HT1080 (cell line): ENCODE results near the gene FGF12. TPM values are rescaled to one million over a fixed set of nuclear protein-coding genes. Genes with fewer than 3 reads are reported as not detected.

Source experiments
- DNase-seq: peaks from one replicate; pipeline ENCODE4 v3.0.0-alpha.2; 2015; ENCODE audit warnings: low read depth
- total RNA-seq: library from RNA; depleted of rRNA; stranded (reverse); fragments of >200 nt; shearing (Covaris generic); gene quantifications from 2 replicates; pipeline ENCODE4 v1.2.3, GENCODE V29; 2014

Gene FGF12
- total RNA-seq, 1 experiment from 2014 or later = 2.2 TPM

DNA sequence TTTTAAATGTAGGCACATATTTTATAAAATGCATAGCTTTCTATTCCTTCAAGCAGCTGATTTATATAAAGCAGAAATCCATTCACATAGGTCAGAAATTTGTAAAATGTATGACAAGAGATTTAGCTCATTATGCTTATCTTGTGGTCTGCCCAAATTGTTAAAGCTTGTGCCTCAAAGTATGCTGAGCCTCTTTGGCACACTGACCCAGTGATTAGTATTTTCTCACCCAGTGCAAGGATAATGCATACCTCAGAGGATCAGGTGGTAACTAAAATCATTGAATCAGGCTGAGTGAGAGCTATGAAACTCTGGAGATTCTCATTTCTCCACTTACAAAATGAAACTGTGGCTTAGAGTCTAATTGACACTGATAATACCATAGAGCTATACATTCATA is 533.3 kb downstream of the FGF12 start:
- DNase-seq = no peak

DNA sequence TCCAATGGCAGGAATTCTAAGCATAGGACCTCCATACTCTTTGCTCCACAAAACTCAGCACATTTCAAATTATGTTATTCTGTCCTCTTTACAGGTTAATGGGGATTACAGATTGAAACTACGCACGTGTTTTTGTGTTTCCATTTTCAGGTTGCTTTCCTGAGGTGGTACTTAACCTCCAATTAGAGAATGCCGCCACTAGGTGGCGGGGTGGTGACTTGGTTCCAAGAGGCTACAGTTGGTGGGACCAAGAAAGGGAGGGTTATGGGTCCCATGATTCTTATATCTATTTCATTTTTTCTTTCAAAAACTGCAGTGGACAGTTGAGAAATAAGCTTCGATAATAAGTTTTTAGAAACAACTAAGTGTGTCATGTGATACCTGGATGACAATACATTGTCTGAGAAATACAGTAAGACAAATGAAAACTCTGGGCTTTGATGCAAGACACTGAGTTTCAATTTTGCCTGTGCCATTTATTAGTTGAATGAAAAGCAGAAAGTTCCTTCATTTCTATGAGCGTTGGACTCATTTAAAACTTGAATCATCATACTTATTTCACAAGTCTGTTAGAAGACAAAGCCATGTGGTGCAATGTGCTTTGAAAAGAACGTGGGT is 539.0 kb downstream of the FGF12 start:
- peak; percentile 60 for DNase-seq

DNA sequence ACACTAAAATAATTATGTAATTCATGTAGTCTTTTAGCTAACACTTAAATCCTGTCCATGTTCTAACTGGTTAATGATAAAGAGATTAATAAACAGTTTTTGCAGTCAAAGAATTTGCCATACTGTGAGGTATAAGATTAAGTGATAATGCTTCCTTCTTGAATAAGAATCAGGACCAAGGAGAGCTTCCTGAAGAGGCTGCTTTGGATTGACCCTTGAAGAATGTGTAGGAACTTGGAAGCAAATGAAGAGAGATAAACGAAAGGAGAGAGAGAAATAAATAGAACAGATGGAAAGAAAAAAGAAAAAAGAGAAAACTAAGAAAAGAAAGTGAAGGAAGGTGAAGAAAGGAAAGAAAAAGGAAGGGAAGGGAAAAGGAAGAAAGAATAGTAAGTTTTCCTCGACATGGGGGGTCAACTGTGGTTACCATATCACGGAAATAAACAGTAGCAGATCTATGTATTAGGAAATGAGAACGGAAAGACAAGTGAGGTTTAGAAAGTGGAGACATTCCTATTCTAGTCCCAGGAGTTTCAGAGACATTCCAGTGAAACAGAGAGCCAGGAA is 539.8 kb downstream of the FGF12 start:
- DNase-seq = no peak

DNA sequence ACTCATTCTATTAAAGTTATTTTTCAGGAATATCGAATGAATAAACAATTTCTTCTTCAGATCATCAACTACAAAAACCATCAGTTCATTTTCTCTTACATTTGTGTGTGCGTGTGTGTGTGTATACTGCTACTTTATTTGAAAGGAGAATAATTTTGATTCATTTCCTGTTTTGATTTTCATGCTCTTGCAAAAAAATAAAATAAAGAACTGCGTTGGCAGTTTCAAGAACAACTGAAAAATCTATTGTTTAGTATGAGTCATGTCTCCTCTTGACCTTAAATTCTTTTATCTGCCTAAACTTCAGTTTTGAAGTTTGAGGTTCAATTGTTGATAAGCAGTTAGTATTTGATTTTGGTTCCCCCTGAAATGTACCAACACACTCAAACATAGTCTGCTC is 540.8 kb downstream of the FGF12 start:
- DNase-seq = peak; percentile 21

DNA sequence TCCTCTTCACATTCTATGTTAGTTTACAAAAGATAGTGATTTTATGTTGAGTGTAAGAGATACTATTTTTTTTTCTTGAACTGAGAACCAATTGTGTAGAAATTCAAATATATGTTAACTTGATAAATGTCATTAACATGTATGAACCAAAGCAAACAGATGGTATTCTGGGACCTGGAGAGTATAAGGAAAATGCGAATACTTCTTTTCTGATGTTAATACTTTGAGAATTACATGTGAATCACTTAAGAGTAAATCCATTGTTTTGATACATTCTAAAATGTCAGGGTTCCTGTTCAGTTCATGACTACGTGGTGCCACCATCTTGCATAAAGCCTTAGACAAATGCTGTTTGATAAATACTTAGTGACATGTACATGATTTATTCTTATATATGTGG is 541.3 kb downstream of the FGF12 start:
- no peak for DNase-seq

DNA sequence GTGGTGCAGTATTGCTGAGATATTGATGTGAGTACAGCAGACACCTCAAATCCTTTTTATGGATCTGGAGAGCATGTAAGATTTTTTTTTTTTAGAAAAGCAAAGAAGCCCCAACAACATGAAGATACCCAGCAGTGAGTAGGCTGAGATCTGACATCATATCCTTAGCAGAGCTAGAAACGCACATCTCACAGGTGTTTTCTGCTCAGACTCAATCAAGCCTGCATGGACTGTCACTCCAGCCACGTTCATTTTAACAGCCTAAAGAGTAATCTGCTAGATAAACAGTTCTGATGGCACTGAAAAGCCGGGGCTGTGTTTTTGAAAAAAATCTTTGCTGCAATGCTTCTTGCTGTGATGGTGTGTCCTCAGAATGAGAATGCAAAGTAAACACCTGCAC is 544.2 kb downstream of the FGF12 start:
- no peak for DNase-seq

DNA sequence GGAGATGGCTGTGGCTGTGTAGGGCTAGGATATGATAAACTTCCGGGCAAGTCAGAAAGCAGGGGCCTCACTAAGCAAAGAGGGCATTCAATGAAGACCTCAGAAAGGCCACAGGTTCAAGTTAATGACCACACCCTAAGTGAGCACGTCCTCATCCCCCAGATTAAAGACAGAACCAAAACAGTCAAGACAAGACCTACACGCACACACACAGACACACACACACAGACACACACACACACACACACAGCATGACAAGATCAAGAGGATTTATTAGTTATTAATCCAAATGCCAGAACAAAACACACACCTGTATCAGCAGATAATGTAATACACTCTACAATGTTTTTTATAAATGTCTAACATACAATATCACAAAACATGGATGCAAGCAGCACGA is 546.2 kb downstream of the FGF12 start:
- DNase-seq = no peak

DNA sequence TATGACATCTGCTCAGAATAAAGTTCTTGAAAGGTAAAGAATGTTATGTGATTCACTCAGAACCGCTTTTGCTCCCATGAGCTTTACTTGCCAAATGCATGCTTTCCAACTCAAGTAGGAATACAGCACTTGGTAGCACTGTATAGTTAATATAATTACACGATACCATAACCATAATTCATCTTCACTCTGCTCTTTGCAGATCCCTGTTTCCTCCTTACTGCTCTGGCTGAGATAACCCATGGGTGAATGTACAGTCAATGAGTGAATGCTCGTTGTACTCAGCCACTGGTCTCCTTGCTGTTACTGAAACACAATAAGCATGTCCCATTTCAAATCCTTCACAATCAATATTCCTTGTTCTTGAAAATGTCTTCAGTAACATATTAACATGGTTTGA is 550.0 kb downstream of the FGF12 start:
- no peak for DNase-seq

DNA sequence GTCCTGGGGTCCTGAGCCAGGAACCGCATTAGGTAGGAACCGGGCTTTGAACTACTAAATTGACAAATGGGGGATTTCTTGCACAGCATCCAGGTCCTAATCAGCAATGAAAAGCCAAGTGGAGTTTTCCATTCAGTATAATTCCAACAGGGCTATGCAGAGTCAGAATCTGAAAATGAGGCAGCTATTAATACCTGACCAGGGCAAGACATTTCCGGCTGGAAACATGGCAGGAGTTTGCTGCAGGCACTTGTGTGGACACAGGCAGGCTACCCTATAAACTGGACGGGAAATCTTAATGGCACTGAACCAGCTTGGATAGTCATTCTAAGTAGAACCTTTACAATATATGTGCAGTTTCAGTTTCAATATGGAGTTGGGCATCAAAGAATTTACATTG is 553.1 kb downstream of the FGF12 start:
- DNase-seq = no peak

DNA sequence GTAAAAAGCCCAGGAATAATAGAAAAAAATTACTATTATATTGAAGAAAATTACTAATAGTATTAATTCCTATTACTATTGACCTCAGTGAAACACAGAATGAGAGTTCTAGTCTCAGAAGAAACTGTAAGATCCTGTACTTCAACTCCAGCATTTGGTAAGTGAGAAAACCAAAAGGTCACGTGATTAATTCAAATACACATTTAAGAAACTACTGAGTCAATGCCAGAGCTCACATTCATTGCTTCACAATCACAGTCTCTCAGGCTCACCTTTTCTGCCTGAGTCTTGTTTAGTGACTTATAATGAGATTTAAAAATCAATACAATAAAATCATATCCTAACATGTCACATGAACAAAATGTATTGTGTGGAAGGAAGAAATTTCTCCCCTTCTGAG is 556.1 kb downstream of the FGF12 start:
- no peak for DNase-seq

DNA sequence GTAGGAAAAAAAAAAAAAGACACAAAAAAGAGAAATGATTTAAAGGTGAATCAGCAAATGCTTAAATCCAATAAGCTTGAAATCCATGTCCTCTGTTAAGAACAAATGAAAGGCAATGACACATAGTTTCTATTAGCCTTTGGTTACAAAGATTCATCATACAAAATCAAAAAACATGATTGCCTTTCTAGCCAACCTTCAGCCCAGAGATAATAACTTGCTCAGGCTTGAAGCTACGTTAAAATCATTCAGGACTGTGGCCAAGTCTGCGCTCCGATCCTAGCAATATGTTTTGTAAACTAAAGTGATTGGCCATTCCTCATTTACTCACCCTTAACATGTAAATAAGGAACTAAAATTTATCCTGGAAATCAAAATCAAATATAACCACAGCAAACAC is 556.7 kb downstream of the FGF12 start:
- no peak for DNase-seq

DNA sequence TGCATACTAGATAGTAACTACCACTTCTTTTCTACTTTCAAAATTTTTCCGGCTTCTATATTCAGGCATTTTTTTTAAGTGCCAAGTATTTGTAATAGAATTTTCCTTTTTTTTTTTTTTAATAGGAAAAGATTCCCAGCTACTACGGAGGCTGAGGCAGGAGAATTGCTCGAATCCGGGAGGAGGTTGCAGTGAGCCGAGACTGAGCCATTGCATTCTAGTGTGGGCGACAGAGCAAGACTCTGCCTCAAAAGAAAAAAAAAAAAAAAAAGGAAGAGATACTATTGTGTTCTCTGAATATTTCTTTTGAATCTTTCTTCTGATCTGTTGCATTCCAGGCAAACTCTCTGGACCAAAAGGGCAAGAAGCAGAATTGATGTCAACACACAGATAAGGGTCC is 557.3 kb downstream of the FGF12 start:
- no peak for DNase-seq

DNA sequence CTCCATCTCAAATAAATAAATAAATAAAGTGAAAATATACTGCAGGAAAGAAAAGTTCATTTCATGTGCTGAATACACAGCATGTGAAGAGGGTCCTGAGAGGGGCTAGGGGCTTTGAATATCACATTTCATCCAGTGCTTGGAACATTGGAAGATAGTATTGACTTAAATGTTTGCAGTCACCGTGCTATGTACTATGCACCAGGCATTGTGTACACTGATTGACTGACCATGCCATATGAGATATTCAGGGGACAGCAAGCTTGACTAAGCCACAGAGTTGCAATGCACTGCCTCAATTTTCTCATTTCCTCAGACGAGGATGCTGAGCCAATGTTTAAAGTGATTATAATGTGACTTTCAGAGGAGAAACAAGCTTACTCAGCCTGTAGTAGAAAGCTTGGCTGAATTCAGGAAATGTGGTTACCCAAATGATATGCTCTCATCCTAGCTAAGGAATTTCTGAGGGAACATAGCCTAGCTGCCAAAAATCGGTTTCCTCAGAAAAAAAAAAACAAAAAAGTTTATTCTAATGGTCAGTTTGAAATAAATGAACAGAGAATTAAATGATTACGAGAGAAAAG is 557.9 kb downstream of the FGF12 start:
- peak; percentile 79 for DNase-seq

DNA sequence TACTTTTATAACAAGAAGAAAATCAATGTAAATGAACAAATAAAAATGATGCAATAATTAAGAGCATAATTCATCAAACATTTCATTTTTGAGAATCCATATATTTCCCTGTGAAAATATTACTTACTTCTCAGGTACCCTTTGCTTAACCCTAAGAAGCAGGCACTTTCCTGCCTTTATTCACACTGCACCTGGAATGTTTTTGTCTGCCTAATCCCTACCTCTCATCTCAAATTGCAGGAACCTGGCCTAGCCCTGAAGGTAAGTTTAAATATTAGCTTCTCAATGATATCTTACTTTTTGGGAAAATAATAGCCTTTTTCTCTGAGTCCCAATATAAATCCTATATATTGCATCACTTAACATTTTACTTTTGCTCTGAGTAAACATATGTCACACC is 559.1 kb downstream of the FGF12 start:
- no peak for DNase-seq

DNA sequence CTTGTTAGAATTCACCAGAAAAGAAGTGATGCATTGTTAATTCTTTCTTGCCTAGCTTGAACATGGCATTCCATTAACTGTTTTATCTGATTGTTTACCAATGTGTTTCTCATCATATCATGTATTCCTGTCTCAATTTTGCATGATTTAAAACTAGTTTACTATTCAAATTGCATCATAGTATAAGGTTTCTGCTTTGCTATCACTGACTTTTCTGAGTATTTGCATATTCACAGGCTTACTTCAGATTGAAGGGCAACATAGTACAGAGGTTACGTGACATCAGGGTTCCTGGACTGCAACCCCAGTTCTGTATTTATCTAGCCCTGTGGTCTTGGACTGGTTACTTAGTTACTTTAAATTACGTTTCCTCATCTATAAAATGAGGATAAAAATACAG is 561.8 kb downstream of the FGF12 start:
- DNase-seq = no peak

DNA sequence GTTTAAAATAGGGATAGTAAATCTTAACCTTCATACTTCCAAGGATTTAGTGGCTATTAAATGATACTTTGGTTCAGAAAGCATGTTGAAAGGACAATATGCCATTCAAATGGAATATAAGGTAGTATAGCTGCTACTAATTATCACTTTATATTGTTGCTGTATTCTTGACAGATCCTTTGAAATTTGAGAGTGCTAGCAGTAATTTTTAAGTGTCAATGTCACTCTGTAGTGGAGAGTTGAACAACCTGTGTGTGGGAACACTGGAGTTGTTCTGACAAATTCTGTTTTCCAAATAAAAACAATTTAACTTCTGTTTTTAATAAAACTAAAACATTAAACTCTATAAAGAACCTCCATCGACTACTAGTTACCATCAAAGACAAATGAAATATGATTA is 565.7 kb downstream of the FGF12 start:
- no peak for DNase-seq

DNA sequence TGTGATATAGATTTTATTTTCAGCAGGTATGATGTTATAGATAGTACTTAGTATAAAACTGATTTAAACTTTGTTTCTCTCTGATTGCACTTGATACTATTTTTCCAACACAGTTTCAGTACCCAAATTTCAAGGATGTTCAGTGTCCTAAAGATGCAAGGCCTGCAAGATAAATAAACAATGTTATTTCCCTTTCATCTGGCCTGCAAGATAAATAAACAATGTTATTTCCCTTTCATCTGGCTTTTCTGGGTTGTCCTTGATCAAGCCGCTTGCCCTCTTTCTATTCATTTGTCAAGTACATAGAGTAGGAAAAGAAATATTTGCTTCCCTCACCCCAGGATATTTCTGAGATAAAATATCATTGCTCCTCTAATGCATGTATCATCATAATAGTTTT is 571.0 kb downstream of the FGF12 start:
- DNase-seq = no peak

DNA sequence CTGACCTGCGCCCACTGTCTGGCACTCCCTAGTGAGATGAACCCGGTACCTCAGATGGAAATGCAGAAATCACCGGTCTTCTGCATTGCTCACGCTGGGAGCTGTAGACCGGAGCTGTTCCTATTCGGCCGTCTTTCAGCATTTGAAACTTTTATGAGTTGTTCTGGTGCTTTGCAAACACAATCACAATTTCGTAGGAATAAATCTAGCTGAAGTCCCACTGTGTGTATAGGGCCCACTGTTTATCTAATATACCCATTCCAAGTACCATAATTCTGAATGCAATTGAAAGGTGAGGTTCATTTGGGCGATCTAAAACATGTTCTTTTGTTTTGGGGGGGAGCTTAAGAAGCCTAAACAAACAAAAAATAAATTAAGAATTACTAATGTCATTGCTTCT is 572.1 kb downstream of the FGF12 start:
- DNase-seq = no peak

DNA sequence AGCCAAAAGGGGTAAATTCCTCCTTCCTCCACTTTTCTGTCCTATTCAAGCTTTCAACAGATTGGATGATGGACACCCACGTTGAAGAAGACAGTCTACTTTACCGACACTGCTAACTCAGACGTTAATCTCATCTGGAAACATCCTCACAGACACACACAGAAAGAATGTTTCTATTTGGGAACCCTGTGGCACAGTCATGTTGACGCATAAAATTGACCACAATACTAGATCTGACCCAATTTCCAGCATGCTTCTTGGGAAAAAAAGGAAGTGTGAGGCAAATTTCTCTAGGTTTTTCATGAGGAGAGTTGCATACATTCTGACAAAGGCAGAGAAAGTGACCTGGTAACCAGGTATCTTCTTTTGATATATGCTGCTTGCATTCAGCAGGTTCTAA is 594.1 kb downstream of the FGF12 start:
- DNase-seq = peak; percentile 78

DNA sequence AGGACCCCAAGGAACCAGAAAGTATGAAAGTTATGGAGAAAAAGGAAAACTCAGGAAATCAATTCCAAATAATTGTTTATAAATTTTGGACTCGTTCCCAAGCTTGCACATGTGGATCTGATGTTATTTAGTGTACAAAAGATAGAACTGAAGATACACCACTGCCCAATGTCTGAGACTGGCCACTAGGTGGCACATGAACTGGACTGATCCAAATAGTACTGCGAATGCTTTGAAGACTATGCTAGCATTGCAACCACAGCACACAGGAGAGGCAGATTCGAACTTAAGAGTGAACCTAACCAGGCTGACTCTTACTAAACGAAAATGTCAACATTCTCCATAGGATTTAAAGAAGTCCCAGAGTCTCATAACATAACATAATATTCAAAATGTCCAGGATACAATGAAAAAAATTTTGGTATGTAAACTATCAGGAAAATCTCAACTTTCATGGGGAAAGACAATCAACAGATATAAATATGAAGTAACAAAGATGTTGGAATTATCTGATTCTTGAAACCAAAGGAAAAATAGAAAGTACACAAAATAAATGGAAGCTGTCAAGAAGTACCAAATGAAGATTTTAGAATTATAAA is 596.7 kb downstream of the FGF12 start:
- DNase-seq = peak; percentile 54

DNA sequence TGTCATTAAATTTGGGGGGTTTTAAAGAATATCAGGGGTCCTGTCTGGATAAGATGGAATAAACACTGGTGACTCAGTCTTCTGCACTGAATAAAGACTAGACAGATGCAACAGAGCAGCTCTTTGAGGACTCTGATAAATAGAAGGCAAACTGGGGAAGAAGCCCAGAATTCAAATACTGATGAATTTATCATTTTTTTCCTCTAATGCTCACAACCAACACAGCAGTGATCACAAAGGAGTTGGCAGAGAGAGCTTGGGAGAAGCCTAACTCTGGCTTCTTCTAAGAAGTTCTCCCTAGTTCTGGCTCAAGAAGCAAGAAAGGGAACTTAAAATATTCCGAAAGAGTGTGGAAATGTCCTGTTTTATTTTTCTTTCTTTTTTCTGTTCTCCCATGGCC is 597.8 kb downstream of the FGF12 start:
- DNase-seq = no peak

DNA sequence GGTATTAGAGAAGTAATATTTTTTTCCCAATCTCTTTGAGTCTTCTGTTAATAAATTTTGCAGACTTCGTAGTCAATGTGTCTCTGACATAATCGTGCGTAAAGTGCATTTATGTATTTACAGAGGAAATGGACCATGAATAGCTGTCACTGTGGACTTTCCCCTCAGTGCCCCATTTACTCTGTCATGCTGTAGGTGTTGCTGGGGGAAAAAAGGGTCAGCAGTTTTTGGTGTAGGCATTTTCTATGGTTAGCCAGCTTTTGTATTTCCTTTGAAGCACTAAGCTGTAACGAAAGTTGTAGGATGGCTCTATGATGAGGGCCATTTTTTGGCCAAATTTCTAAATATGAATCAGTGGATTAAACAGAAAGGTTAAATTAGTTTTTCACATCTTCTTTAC is 598.4 kb downstream of the FGF12 start:
- DNase-seq = no peak

DNA sequence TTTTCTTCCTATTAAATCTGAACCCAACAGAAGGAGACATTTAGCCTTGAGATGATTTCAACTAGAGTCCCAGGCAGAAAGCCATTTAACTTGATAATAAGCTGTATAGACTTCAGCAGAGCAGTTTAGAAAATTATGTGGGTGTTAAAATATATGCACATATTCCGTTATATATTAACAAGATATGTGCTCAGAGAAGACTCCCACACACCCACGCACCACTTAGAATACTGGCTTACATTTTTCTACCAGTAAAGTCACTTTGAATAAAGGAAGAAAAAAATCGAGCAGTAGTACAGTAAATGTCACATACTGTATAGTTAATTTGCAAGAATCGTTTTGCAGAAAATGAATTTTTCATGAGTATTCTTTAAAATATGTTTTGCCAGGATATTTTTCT is 599.3 kb downstream of the FGF12 start:
- DNase-seq = no peak
